GM23248 (cell line): ENCODE results near the gene AFAP1L1. TPM values are rescaled to one million over a fixed set of nuclear protein-coding genes. Genes with fewer than 3 reads are reported as not detected.

Experiments used
- DNase-seq: peaks from one replicate; pipeline ENCODE4 v3.0.0-alpha.2; 2015
- H2AFZ ChIP-seq: fragments of 200-600 bp; sonication (generic); 2 replicates; pipeline ENCODE4 v1.6.1; 2016; ENCODE audit warnings: antibody characterized with exemption
- H3F3A ChIP-seq: fragments of 200-600 bp; sonication (generic); 2 replicates; pipeline ENCODE4 v1.6.1; 2016; ENCODE audit warnings: mild to moderate bottlenecking, antibody characterized with exemption, mixed run types; ENCODE audit not compliant: insufficient read depth
- H3K27ac ChIP-seq: fragments of 200-600 bp; sonication (generic); 2 replicates; pipeline ENCODE4 v1.5.1; 2016; ENCODE audit warnings: mild to moderate bottlenecking
- H3K27me3 ChIP-seq: fragments of 200-600 bp; sonication (generic); replicated peaks from 2 replicates; pipeline ENCODE4 v1.6.1; 2016; ENCODE audit warnings: mild to moderate bottlenecking; ENCODE audit not compliant: insufficient read depth
- H3K36me3 ChIP-seq: fragments of 200-600 bp; sonication (generic); 2 replicates; pipeline ENCODE4 v1.6.1; 2016; ENCODE audit warnings: low read depth, mild to moderate bottlenecking
- H3K4me1 ChIP-seq: fragments of 200-600 bp; sonication (generic); 2 replicates; pipeline ENCODE4 v1.6.1; 2016; ENCODE audit warnings: mild to moderate bottlenecking; ENCODE audit not compliant: insufficient read depth
- H3K4me2 ChIP-seq: fragments of 200-600 bp; sonication (generic); one replicate; pipeline ENCODE4 v1.6.1; 2016; ENCODE audit warnings: mild to moderate bottlenecking; ENCODE audit not compliant: unreplicated experiment
- H3K4me3 ChIP-seq: fragments of 200-600 bp; sonication (generic); 2 replicates; pipeline ENCODE4 v1.5.1; 2016; ENCODE audit warnings: mild to moderate bottlenecking
- H3K79me2 ChIP-seq: fragments of 200-600 bp; sonication (generic); 2 replicates; pipeline ENCODE4 v1.6.1; 2016; ENCODE audit warnings: mild to moderate bottlenecking; ENCODE audit not compliant: insufficient read depth
- H3K9ac ChIP-seq: fragments of 200-600 bp; sonication (generic); 2 replicates; pipeline ENCODE4 v1.6.1; 2016; ENCODE audit warnings: mild to moderate bottlenecking
- H3K9me2 ChIP-seq: fragments of 200-600 bp; sonication (generic); 2 replicates; pipeline ENCODE4 v1.6.1; 2016; ENCODE audit warnings: mixed run types, mild to moderate bottlenecking, moderate library complexity; ENCODE audit not compliant: insufficient read depth
- H3K9me3 ChIP-seq: fragments of 200-600 bp; sonication (generic); one replicate; pipeline ENCODE4 v1.6.1; 2017; ENCODE audit warnings: low read depth
- H4K20me1 ChIP-seq: fragments of 200-600 bp; sonication (generic); 2 replicates; pipeline ENCODE4 v1.6.0; 2016; ENCODE audit not compliant: insufficient read depth
- EZH2 ChIP-seq: fragments of 200-600 bp; sonication (generic); IDR thresholded peaks from 2 replicates; pipeline ENCODE4 v1.6.1; 2018; ENCODE audit warnings: antibody characterized with exemption, mild to moderate bottlenecking; ENCODE audit not compliant: insufficient read depth, poor library complexity, severe bottlenecking
- EZH2phosphoT487 ChIP-seq: fragments of 200-600 bp; sonication (generic); IDR thresholded peaks from 2 replicates; pipeline ENCODE4 v1.6.1; 2018; ENCODE audit warnings: antibody characterized with exemption, moderate library complexity, mild to moderate bottlenecking, low read depth; ENCODE audit not compliant: insufficient read depth
- WGBS, 2 experiments: methylation state at CpG; one replicate each; pipeline ENCODE4 v1.1.6; 2015 to 2017; ENCODE audit warnings: low lambda C conversion rate in 2 of 2, low coverage in 1 of 2; ENCODE audit errors: missing lambda C conversion rate in 2 of 2; 5-methylcytosine and 5-hydroxymethylcytosine counted together
- in situ Hi-C: fragments of 300-500 bp; cut with MboI; formaldehyde crosslinking; loops from 2 replicates; pipeline ENCODE4 v1.15.0; 2020
- polyA plus RNA-seq: library from polyadenylated mRNA; unstranded; fragments of >200 nt; fragmentation: Nextera tagmentation; extraction: Ambion mirVana; gene quantifications from 2 replicates; pipeline ENCODE4 v1.2.1, GENCODE V29; 2016
- total RNA-seq: library from RNA; depleted of rRNA; stranded (reverse); fragments of >200 nt; shearing (Covaris generic); gene quantifications from 2 replicates; pipeline ENCODE4 v1.2.3, GENCODE V29; 2014

Gene AFAP1L1
- total and polyA plus RNA-seq, 2 experiments from 2014 or later = 0.76 to 1.3 TPM

- peak overlapping the region; percentile 48 for H3K27ac ChIP-seq
- in situ Hi-C loops = no loop called here
These were observed 14.5 kb upstream of the AFAP1L1 start for GRCh38 chr5:149257131-149257530.

GRCh38 chr5:149257889-149258705 is 13.6 kb upstream of the AFAP1L1 start:
- Histone ChIP-seq H3K9me2 (no peaks in the 10 kb centered on the region), H3K27ac (peak overlapping the region; percentile 48), H3F3A (peaks cover 16% of the 10 kb centered on the region), H3K4me2 (no peak overlapping the region), H3K27me3 (0 out of 2 replicates have a peak, but pooled peaks cover 2% of the 10 kb centered on the region), H3K36me3 (no peaks in the 10 kb centered on the region), H3K4me1 (peaks cover 28% of the 10 kb centered on the region), H3K79me2 (no peaks in the 10 kb centered on the region), H3K4me3 (no peak overlapping the region), H3K9me3 (no peaks in the 10 kb centered on the region), H2AFZ (no peak overlapping the region), H3K9ac (no peak overlapping the region; the same call in 1 of the 2 replicates), H4K20me1 (no peaks in the 10 kb centered on the region)
- TF ChIP-seq EZH2 (no peak), EZH2phosphoT487 (no peak)
- WGBS, 2 experiments = 73 to 75% methylated on average over 10 of the region's 10 CpGs
- DNase-seq = peak; percentile 76
- in situ Hi-C loops = no loop called here

More at GRCh38 chr5:149257131-149257530, 14.5 kb upstream of the AFAP1L1 start:
- Histone ChIP-seq H3K4me3 (no peak overlapping the region), H3K4me2 (peak overlapping the region; percentile 66), H3F3A (peaks cover 16% of the 10 kb centered on the region), H3K79me2 (no peaks in the 10 kb centered on the region), H2AFZ (no peak overlapping the region), H3K9me2 (no peaks in the 10 kb centered on the region), H4K20me1 (no peaks in the 10 kb centered on the region), H3K9me3 (no peaks in the 10 kb centered on the region), H3K4me1 (peaks cover 28% of the 10 kb centered on the region), H3K27me3 (no peaks in the 10 kb centered on the region), H3K9ac (peak overlapping the region; percentile 9; the same call in 1 of the 2 replicates), H3K36me3 (no peaks in the 10 kb centered on the region)
- TF ChIP-seq EZH2 = no peak
- TF ChIP-seq EZH2phosphoT487 = no peak
- 94 to 97% methylated on average over 1 of the region's 1 CpG for WGBS, 2 experiments
- DNase-seq = peak; percentile 24

GRCh38 chr5:149260761-149261160 is 10.9 kb upstream of the AFAP1L1 start:
- Histone ChIP-seq H3K9ac (no peak overlapping the region), H3K27ac (no peak overlapping the region), H3F3A (peaks cover 16% of the 10 kb centered on the region), H3K27me3 (0 out of 2 replicates have a peak, but pooled peaks cover 8% of the 10 kb centered on the region), H2AFZ (no peak overlapping the region), H3K4me1 (peaks cover 28% of the 10 kb centered on the region), H3K9me2 (no peaks in the 10 kb centered on the region), H3K4me3 (no peak overlapping the region), H3K9me3 (no peaks in the 10 kb centered on the region), H3K4me2 (no peak overlapping the region), H3K36me3 (no peaks in the 10 kb centered on the region), H4K20me1 (no peaks in the 10 kb centered on the region), H3K79me2 (no peaks in the 10 kb centered on the region)
- WGBS, 2 experiments = 89 to 95% methylated on average over 1 of the region's 1 CpG
- DNase-seq = no peak
- TF ChIP-seq EZH2 = no peak
- in situ Hi-C loops = no loop called here

GRCh38 chr5:149261246-149261645 is 10.4 kb upstream of the AFAP1L1 start:
- in situ Hi-C loops = no loop called here
- Histone ChIP-seq H3K4me1 (peaks cover 23% of the 10 kb centered on the region), H3F3A (peaks cover 15% of the 10 kb centered on the region), H2AFZ (no peak overlapping the region), H3K27ac (no peak overlapping the region), H3K9me2 (no peaks in the 10 kb centered on the region), H3K9ac (no peak overlapping the region), H3K9me3 (no peaks in the 10 kb centered on the region), H3K27me3 (0 out of 2 replicates have a peak, but pooled peaks cover 8% of the 10 kb centered on the region), H3K4me3 (no peak overlapping the region), H3K4me2 (no peak overlapping the region), H3K36me3 (no peaks in the 10 kb centered on the region), H3K79me2 (no peaks in the 10 kb centered on the region), H4K20me1 (no peaks in the 10 kb centered on the region)
- TF ChIP-seq EZH2 = no peak
- TF ChIP-seq EZH2phosphoT487 = no peak
- DNase-seq = no peak
- 78 to 81% methylated on average over 7 of the region's 7 CpGs for WGBS, 2 experiments
